Measurements from ENCODE around the gene ADAMTS17. TPM values are rescaled to one million over a fixed set of nuclear protein-coding genes. Genes with fewer than 3 reads are reported as not detected.
A peak's percentile ranks its signal among the peaks of the same experiment; 100 is the strongest.
"Not testable (repeated sequence)": the region's sequence is repeated elsewhere in the genome, so short reads cannot be mapped to it uniquely, and the experiment has no call there.

Gene ADAMTS17
- polyA plus RNA-seq, 5 donors: 1.9 to 4.1 (median 3.0) TPM

- no peak for DNase-seq
Measured at GRCh38 chr15:100339999-100340398, 1.8 kb downstream of the ADAMTS17 start.

GRCh38 chr15:100339451-100339850 is 2.3 kb downstream of the ADAMTS17 start:
- DNase-seq: not testable (repeated sequence)

DNA sequence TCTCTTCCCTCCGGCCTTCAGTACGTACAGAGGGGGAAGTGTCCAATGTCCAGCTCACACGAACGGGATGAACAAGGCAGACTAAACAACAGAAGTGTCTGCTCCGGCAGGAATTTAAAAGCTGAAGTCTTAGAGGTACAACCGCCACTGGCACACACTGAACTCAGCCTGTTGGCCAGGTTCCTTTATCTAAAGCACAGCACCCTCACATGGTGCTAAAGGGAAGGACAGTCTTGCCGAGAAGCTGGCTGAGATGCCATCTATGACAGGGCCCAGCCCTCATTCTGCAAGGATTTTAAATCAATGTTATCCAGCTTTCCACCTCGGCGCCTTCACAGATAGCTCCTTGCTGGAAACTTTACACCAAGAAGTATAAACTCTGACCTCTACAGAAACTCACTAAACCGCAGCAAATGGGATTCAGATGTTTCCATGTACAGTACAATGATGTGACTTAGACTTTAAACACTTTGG is 2.8 kb downstream of the ADAMTS17 start:
- peak; percentile 57 to 72 for DNase-seq

- no peak for DNase-seq
Measured at GRCh38 chr15:100338247-100338646, 3.5 kb downstream of the ADAMTS17 start.

GRCh38 chr15:100337096-100338044 is 4.4 kb downstream of the ADAMTS17 start:
- no peak for DNase-seq

- DNase-seq: no peak
Measured at GRCh38 chr15:100336061-100336460, 5.7 kb downstream of the ADAMTS17 start.

- DNase-seq: no peak
Measured at GRCh38 chr15:100335335-100335999, 6.3 kb downstream of the ADAMTS17 start.

- no peak for DNase-seq
Measured at GRCh38 chr15:100334905-100335304, 6.9 kb downstream of the ADAMTS17 start.

GRCh38 chr15:100334456-100334855 is 7.3 kb downstream of the ADAMTS17 start:
- DNase-seq: no peak

DNA sequence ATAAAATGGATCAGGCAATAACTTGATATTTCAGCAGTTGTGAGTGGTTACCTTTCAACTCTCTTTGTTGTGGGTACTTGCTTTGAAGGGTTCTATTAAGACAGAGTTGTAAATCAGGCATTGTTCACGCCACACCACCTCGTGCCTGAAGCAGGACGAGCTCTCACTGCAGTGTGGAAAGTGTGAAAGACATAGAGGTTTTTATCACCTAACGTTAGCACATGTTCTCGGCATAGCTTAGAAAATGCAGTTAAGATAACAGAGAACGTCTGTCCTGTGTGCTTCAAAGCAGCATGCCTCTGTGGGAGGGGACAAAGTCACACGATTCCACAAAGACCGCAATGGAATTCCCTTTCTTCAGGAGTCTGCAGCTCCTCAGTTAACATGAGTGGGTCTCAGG is 7.8 kb downstream of the ADAMTS17 start:
- no peak for DNase-seq

DNA sequence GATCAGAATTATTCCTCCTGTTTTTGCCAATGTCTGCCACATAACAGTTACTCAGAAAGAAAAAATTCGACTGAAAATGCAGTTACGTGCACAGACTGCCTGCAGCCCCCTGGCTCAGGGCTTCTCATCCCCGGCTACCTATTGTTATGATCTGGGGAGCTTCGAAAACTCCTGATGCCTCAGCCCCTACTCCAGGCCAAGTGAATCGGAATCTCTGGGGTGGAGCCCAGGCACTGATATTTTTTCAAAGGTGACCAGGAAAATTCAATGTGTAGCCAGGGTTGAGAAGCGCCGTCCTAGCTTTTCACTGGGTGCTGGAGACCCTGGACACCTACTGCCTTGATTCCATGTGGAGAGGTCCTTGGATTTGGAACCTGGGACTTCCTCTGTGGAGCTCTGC is 8.5 kb downstream of the ADAMTS17 start:
- no peak for DNase-seq

GRCh38 chr15:100332721-100333120 is 9.1 kb downstream of the ADAMTS17 start:
- DNase-seq: no peak

- no peak for DNase-seq
Measured at GRCh38 chr15:100332231-100332630, 9.5 kb downstream of the ADAMTS17 start.

DNA sequence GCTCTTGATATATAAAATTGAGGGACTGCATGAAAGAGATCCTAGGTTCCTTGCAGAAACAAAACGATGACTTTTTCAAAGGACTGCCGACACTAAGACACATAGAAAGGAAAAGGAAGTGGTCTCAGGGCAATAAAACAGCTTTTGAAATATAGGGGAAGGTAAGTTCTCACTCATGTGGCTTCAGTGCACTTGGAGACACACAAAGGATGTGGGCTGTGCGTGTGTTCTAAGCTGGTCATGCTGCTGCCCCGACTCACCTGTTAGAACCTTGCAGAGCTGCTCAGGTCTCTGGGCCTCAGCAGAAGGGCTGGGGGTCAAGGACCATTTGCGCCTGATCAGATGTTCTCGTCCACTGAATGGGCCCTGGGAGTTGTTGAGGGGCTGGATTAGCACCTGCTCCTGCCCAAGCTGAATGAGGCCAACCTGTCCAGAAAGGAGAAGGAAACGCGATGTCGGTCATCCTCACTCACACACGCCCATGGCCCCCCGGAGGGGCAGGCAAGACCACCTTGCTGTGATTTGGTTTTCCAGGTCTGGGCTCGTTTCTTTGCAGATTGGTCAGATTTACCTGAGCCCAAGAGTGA is 11.1 kb downstream of the ADAMTS17 start:
- no peak for DNase-seq

DNA sequence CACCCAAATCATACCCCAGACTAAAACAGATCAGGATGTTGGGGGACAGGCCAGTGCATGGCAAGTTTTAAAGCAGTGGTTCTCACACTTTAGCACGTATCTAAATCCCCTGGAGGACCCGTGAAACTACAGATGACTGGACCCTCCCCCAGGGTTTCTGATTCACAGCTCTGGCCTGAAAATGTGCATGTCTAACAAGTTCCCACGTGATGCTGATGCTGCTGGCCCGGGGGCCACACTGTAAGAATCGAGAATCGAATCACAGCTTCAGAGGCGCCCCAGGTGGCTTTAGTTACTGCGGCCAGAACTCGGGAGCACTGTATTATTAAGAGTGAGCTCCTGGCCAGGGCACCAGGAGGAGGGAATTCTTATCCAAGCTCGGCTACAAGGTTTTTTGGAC is 11.6 kb downstream of the ADAMTS17 start:
- no peak for DNase-seq

GRCh38 chr15:100328796-100329195 is 13.0 kb downstream of the ADAMTS17 start:
- DNase-seq: no peak

DNA sequence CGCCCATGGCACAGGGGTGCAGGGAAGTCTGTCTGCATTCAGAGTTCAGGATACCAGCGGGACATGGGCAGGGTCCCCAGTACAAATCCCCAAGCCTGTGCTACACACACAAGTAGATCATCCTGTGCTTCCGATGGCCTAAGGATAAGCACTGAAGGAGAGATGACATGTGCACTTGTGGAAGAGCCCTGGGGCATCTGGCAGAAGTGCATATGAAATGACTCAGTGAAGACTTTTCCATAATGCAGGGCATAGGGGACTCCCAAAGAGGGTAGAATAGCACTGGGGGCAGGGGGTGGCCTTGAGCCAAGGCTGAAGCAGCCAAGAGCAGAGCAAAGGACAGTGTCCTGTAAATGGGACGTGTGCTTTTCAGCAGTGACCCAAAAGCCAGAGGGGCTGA is 22.9 kb downstream of the ADAMTS17 start:
- no peak for DNase-seq

DNA sequence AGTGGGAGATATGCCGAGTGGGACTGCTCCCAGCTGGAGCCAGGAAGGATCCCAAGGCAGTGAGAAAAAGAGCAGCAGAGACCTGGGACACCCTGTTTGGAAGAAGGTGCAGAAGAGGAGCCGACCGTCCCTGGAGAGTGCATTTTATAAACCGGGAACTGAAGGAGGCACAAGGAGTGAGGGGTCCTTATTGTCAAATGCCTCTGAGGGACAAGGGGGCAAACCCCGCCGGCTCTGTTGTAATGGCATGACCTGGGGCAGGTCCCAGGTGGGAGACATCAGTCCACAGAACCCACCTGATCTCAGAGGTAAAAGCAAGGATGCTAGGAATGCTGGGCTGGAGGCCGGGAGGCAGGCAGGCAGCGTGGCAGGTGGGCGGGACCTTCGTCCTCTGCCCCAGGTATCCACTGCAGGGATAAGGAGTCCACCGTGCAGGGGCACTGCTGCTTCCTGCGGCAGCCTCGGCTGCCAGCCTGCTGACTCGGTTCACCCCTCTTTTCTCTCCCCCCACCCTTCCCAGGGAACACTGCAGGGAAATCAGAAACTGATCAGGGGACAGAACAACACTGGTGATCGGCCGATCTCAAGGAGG is 26.9 kb downstream of the ADAMTS17 start:
- DNase-seq: no peak

DNA sequence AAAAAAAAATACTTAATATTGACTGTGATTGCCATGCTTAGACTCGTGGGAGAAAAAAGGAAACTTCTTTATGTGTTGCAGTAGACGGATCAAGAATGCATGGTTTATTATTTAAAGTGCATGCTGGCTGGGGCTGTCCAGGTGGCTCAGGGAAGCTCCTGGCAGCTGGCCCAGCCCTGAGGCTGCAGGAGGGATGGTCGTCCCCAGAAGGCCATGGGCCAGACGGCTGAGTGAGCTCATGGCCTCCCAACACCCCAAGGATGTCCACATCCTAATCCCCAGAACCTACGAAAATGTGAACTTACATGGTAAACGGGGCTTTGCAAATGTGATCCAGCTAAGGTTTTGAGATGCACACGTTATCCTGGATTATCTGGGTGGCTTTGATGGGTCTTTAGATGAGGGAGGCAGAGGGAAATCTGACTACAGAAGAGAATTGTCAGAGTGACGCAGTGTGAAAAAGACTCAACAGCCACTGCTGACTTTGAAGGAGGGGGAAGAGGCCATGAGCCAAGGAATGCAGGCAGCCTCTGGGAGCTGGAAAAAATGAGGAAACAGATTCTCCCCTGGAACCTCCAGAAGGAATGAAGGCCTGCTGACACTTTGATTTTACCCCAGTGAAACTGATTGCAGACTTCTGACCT is 29.8 kb downstream of the ADAMTS17 start:
- no peak for DNase-seq

DNA sequence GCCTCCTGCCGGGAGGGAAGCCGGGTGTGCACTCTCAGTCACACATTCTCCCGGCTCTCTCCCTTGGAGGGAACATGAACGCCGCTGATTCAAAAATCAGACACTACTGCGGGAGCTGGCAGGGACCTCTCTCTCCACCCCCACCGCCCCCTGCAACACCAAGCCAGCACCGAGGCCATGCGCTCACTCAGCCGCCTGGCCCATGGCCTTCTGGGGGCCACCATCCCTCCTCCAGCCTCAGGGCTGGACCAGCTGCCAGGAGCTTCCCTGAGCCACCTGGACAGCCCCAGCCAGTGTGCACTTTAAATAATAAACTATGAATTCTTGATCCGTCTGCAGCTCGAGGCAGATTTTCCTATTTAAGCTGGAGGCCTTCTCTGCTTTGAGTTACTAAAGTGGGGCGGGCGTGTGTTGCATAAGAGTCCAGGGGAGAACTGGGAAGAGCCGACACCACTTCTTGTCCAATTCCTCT is 30.6 kb downstream of the ADAMTS17 start:
- peak; percentile 75 to 80 for DNase-seq

- DNase-seq: no peak
Measured at GRCh38 chr15:100310513-100311153, 31.1 kb downstream of the ADAMTS17 start.

All from right lung (tissue), 5 donors.